Esophagus muscularis mucosa (tissue), 4 donors: ENCODE results near the gene NHLRC1. TPM values are rescaled to one million over a fixed set of nuclear protein-coding genes. Genes with fewer than 3 reads are reported as not detected.

Source experiments
- DNase-seq: peaks from one replicate; pipeline ENCODE4 v3.0.0-alpha.2; 2017; ENCODE audit errors: extremely low spot score
- H3K27ac ChIP-seq, 4 donors: fragments of 200-600 bp; sonication (generic); replicated peaks in 1 of 4; 1 replicate in 3 of 4; 2 replicates in 1 of 4; pipeline ENCODE4 v1.5.1; 2016 to 2019; ENCODE audit warnings: mild to moderate bottlenecking in 1 of 4
- H3K27me3 ChIP-seq, 4 donors: fragments of 200-600 bp; sonication (generic); one replicate each; pipeline versions ENCODE4 v1.5.1 to v1.6.0; 2016 to 2019
- H3K36me3 ChIP-seq, 4 donors: fragments of 200-600 bp; sonication (generic); one replicate each; pipeline ENCODE4 v1.5.1; 2016 to 2019
- H3K4me1 ChIP-seq, 4 donors: fragments of 200-600 bp; sonication (generic); one replicate each; pipeline ENCODE4 v1.5.1; 2016 to 2019
- H3K4me3 ChIP-seq, 4 donors: fragments of 200-600 bp; sonication (generic); 1 replicate in 2 of 4; 2 replicates in 2 of 4; pipeline ENCODE4 v1.5.1; 2016 to 2019; ENCODE audit warnings: mild to moderate bottlenecking in 4 of 4, moderate library complexity in 1 of 4
- H3K9me3 ChIP-seq, 4 donors: fragments of 200-600 bp; sonication (generic); 1 replicate in 3 of 4; 2 replicates in 1 of 4; pipeline ENCODE4 v1.5.1; 2016 to 2019
- CTCF ChIP-seq, 3 experiments: fragments of 200-600 bp in 2 of 3; fragments of 450-650 bp in 1 of 3; sonication (generic) in 2 of 3; IDR thresholded peaks; one replicate each; pipeline ENCODE4 v1.5.1; 2017 to 2019; ENCODE audit warnings: antibody characterized with exemption in 3 of 3, mild to moderate bottlenecking in 2 of 3, moderate library complexity in 1 of 3
- EP300 ChIP-seq: sonication (generic); formaldehyde crosslinking; IDR thresholded peaks from one replicate; pipeline ENCODE4 v1.6.1; 2017; ENCODE audit warnings: antibody characterized with exemption
- POLR2A ChIP-seq: fragments of 450-650 bp; IDR thresholded peaks from one replicate; pipeline ENCODE4 v1.6.1; 2017; ENCODE audit warnings: antibody characterized with exemption, moderate library complexity, mild to moderate bottlenecking, low read depth
- POLR2AphosphoS5 ChIP-seq, 2 donors: sonication (generic); formaldehyde crosslinking; IDR thresholded peaks; one replicate each; pipeline ENCODE4 v1.6.1; 2017; ENCODE audit warnings: antibody characterized with exemption in 2 of 2
- WGBS: methylation state at CpG from one replicate; pipeline ENCODE4 v1.1.5; 2018; 5-methylcytosine and 5-hydroxymethylcytosine counted together
- intact Hi-C: fragments of 100-400 bp; cut with DNase I; formaldehyde crosslinking; loops from one replicate; pipeline ENCODE4 v1.15.1; 2023
- total RNA-seq, 4 donors: library from RNA; depleted of rRNA; stranded (reverse); fragments of >200 nt; gene quantifications; one replicate each; pipeline versions ENCODE4 v1.1.0 to v1.2.1, GENCODE V29; 2016

NHLRC1 gene
- total RNA-seq, 4 donors from 2014 or later: 0.50 to 1.2 (median 0.93) TPM

GRCh38 chr6:18165751-18166150 is 43.3 kb upstream of the NHLRC1 start:
- Histone ChIP-seq H3K27ac (no peak overlapping the region), H3K27me3 (no peaks in the 10 kb centered on the region), H3K36me3 (peaks cover 33 to 93% (median 70%) of the 10 kb centered on the region in 4 donors), H3K4me1 (no peaks in the 10 kb centered on the region), H3K9me3 (no peaks in the 10 kb centered on the region), H3K4me3 (no peak overlapping the region)
- intact Hi-C loops: no loop called here
- no peak for DNase-seq
- 86% methylated on average over 4 of the region's 4 CpGs for WGBS
- TF ChIP-seq EP300: no peak
- no peak for TF ChIP-seq POLR2AphosphoS5 (IDR thresholded peaks at IDR 0.05)

DNA sequence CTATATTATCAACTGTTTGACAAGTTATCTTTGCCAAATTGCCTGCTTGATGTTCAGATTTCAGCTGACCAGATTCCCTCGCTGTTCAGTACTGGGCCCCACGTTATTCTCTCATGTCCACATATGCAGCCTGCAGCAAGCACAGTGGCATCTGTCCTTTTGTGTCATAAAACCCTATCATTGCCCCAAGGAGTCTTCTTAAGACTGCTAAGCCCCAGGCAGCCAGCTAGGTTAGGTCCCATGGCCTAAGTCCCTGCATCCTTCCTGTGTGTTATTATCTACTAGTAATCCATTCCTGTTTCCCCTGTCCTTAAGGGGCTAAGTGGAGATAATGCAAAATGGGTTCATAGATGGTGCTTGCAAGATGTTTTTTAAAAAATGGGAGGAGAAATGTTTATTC is 39.9 kb upstream of the NHLRC1 start:
- DNase-seq: no peak
- intact Hi-C loops: no loop called here
- 96% methylated on average over 2 of the region's 2 CpGs for WGBS
- Histone ChIP-seq H3K4me3 (no peak overlapping the region), H3K4me1 (no peaks in the 10 kb centered on the region), H3K27me3 (no peaks in the 10 kb centered on the region), H3K36me3 (peaks cover 15 to 76% (median 50%) of the 10 kb centered on the region in 4 donors), H3K9me3 (no peaks in the 10 kb centered on the region), H3K27ac (no peak overlapping the region)
- TF ChIP-seq POLR2A (no peak), POLR2AphosphoS5 (IDR thresholded peaks at IDR 0.05) (no peak), CTCF (IDR thresholded peaks at IDR 0.05) (no peak), EP300 (no peak)

DNA sequence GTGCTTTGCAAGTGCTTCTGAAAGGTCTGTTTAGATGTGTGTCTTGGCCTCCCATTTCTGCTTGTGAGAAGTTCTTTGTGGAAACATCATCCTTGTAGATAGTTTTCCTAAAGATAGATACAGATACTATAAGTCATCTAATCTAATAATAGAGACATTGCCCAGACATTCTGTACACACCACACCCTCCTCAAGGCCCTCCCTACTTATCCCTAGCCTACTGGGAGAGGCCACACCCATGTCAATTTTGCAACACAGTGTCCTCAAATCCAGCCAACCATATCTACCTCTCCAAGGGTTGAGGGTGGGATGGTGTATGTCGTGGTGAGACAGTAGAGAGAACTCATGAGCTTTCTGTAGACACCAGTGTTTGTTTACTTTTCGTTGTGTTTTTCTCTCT is 39.0 kb upstream of the NHLRC1 start:
- 89% methylated on average over 2 of the region's 2 CpGs for WGBS
- intact Hi-C loops: no loop called here
- Histone ChIP-seq H3K27ac (no peak overlapping the region), H3K27me3 (no peaks in the 10 kb centered on the region), H3K4me1 (peaks cover under 1 to 4% (median 2%) of the 10 kb centered on the region in 4 donors), H3K9me3 (no peaks in the 10 kb centered on the region), H3K4me3 (no peak overlapping the region), H3K36me3 (peaks cover 15 to 67% (median 42%) of the 10 kb centered on the region in 4 donors)
- TF ChIP-seq CTCF (IDR thresholded peaks at IDR 0.05) (no peak), POLR2A (no peak), POLR2AphosphoS5 (IDR thresholded peaks at IDR 0.05) (no peak), EP300 (no peak)
- DNase-seq: no peak

GRCh38 chr6:18160911-18161310 is 38.4 kb upstream of the NHLRC1 start:
- WGBS: 83% methylated on average over 1 of the region's 1 CpG
- TF ChIP-seq CTCF (IDR thresholded peaks at IDR 0.05) (no peak), POLR2AphosphoS5 (IDR thresholded peaks at IDR 0.05) (no peak), EP300 (no peak), POLR2A (no peak)
- Histone ChIP-seq H3K4me3 (no peak overlapping the region), H3K4me1 (peaks cover 5 to 9% (median 7%) of the 10 kb centered on the region in 4 donors), H3K9me3 (no peaks in the 10 kb centered on the region), H3K27me3 (no peaks in the 10 kb centered on the region), H3K27ac (no peak overlapping the region), H3K36me3 (peaks cover 15 to 61% (median 38%) of the 10 kb centered on the region in 4 donors)
- DNase-seq: no peak
- intact Hi-C loops: no loop called here

DNA sequence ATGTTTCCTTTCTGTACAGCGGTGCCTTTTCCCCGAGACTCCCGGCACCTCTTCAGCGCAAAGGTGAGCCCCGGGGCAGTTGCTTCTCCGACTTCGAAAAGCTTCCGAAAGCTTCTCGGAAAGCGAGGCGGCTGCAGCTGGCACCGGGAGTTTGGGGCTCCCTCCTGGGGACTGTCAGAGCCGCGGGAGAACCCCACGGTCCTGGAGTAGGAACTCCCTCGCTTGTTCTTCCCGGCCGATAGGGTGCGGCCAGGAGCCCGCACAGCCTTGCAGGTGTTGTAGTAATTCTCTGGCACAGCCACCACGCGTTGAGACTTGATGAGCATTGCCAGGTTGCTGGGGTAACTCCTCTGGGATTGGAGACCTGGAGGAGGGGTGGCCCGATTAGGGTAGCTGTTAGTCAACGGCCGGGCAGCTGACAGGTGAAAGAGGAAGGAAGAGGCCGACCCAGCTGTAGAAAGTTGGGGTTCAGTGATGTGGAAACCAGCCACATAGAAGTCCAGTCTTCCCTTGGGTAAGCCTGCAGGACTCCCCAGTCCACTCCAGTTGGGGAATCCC is 33.5 kb upstream of the NHLRC1 start:
- Histone ChIP-seq H3K27me3 (no peaks in the 10 kb centered on the region), H3K4me3 (peak overlapping the region; percentile 92 to 94 (median 93)), H3K4me1 (peaks cover 15 to 25% (median 22%) of the 10 kb centered on the region in 4 donors), H3K27ac (peak overlapping the region; percentile 83 to 92 (median 86)), H3K9me3 (no peaks in the 10 kb centered on the region), H3K36me3 (peaks cover 0 to 15% (median 6%) of the 10 kb centered on the region in 4 donors)
- intact Hi-C loops: loop anchor here (5.0 to 10.0 kb wide), 2 partner anchors 106 to 451 kb away; partner anchors contain the start of genes DEK and NUP153
- no peak for TF ChIP-seq EP300
- peak in 1 of 3 experiments; percentile 28 for TF ChIP-seq CTCF (IDR thresholded peaks at IDR 0.05)
- 2% methylated on average over 19 of the region's 26 CpGs for WGBS
- DNase-seq: peak; percentile 93
